Skeletal muscle tissue (tissue), 4 donors: ENCODE data around the gene LVRN. TPM values are rescaled to one million over a fixed set of nuclear protein-coding genes. Genes with fewer than 3 reads are reported as not detected.

Source experiments
- H3K27ac ChIP-seq: one replicate; pipeline ENCODE4 v1.7.0; 2013; ENCODE audit warnings: mild to moderate bottlenecking, low read depth, low read length, inconsistent platforms
- H3K27me3 ChIP-seq, 3 donors: one replicate each; pipeline ENCODE4 v1.7.0; 2013; ENCODE audit warnings: low read length in 3 of 3; ENCODE audit not compliant: control insufficient read depth in 3 of 3, insufficient read depth in 3 of 3
- H3K36me3 ChIP-seq, 3 donors: one replicate each; pipeline ENCODE4 v1.7.0; 2013; ENCODE audit warnings: low read length in 3 of 3; ENCODE audit not compliant: control insufficient read depth in 3 of 3, insufficient read depth in 3 of 3
- H3K4me1 ChIP-seq, 3 donors: one replicate each; pipeline ENCODE4 v1.7.0; 2013; ENCODE audit warnings: low read length in 3 of 3, mild to moderate bottlenecking in 3 of 3; ENCODE audit not compliant: control insufficient read depth in 3 of 3, insufficient read depth in 3 of 3
- H3K4me3 ChIP-seq, 3 donors: one replicate each; pipeline ENCODE4 v1.7.0; 2013; ENCODE audit warnings: low read length in 3 of 3
- H3K9ac ChIP-seq, 3 donors: one replicate each; pipeline ENCODE4 v1.7.0; 2013; ENCODE audit warnings: low read length in 3 of 3, mild to moderate bottlenecking in 3 of 3, moderate library complexity in 2 of 3, low read depth in 1 of 3
- H3K9me3 ChIP-seq, 3 donors: one replicate each; pipeline ENCODE4 v1.7.0; 2013; ENCODE audit warnings: low read length in 3 of 3; ENCODE audit not compliant: control insufficient read depth in 3 of 3
- total RNA-seq: library from RNA; depleted of rRNA; stranded (reverse); fragments of >200 nt; gene quantifications from one replicate; pipeline ENCODE4 v1.2.3, GENCODE V29; 2014
- donor health status: Osteomylitis.

The LVRN gene
- total RNA-seq, 1 donor from 2014 or later, result 1.6 TPM

GRCh38 chr5:116075191-116075831 lies 113.0 kb downstream of the LVRN start:
- Histone ChIP-seq H3K9ac (no peak overlapping the region), H3K9me3 (no peaks in the 10 kb centered on the region), H3K4me3 (no peak overlapping the region), H3K27ac (no peak overlapping the region), H3K27me3 (no peaks in the 10 kb centered on the region), H3K4me1 (no peaks in the 10 kb centered on the region), H3K36me3 (no peaks in the 10 kb centered on the region)

- no peaks in the 10 kb centered on the region for H3K27me3 ChIP-seq
- no peak overlapping the region for H3K4me3 ChIP-seq
- H3K27ac ChIP-seq, result no peak overlapping the region
- no peaks in the 10 kb centered on the region for H3K36me3 ChIP-seq
- H3K4me1 ChIP-seq, result no peaks in the 10 kb centered on the region
- no peak overlapping the region for H3K9ac ChIP-seq
- H3K9me3 ChIP-seq, result no peaks in the 10 kb centered on the region
Measured at GRCh38 chr5:116076496-116076895, 114.2 kb downstream of the LVRN start.

Other genes starting within 250 kb of the LVRN start
- 24.0 TPM for gene CDO1, start 145.8 kb upstream of the LVRN start, total RNA-seq
- 26.1 TPM for gene ATG12, start 120.9 kb upstream of the LVRN start, total RNA-seq
- gene AP3S1, start 120.5 kb upstream of the LVRN start, total RNA-seq, result 92.4 TPM
- gene ARL14EPL, start 70.0 kb downstream of the LVRN start, total RNA-seq, result not detected
- 37.1 TPM for gene COMMD10, start 122.5 kb downstream of the LVRN start, total RNA-seq